Endothelial cell of hepatic sinusoid (primary cell): ENCODE results near the gene MARCOL.

Source experiments
- in situ Hi-C: cut with HindIII; loops from 2 replicates; pipeline ENCODE4 v1.10.0; 2017; ENCODE audit warnings: low sequenced_read_pairs

MARCOL gene, protein sequence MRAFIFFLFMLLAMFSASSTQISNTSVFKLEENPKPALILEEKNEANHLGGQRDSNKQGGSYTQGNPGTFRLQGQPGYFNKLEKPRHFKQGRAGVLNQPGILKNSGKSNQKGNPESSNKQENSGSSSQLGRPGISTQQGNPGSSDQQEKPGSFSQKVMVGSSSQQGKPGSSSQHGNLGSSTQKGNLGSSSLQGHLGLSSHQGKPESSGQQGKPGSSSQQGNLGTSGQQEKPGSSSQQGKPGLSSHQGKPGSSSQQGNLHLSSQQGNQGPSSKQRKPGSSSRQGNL

DNA sequence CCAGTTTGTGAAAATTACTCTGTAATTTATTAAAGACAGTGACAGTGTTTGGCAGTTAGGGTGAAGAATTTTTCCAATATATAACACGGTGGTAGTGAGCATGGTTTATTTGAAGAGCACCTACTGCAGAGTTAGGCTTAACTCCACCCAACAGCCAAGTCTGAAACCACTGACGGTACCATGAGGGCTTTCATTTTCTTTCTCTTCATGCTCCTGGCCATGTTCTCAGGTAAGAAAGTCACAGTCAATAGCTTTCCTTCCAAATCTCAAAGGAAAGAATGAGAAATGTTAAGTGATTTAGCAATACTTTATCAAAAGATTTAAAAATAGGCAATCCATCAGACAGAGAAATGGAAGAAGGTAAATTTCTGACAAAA, at the start of gene MARCOL:
Gene MARCOL, plus strand, starts transcription at position 108 of the 377 bp plus-strand sequence. Its CDS starts 73 bp downstream, at position 181.
- in situ Hi-C loops = no loop called here

DNA sequence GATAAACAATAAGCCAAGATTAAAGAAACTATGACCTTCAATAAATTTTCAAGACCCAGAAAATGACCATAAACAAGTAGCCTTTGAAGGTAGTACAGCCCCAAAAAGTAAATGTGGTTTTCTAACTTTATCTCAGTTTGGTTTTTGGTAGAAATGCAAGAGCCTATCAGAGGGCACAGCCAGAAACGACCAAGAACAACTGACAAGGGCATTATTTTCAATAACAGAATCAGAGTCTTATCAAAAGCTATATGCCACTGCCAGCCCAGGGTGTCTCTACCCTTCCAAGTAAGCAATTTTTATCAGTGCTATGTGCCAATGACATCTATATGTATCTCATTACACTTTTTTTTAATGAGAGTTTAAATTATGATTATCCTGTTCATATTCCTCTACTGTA, 47.3 kb upstream of the MARCOL start:
- in situ Hi-C loops = loop anchor here (25.0 kb wide), 1 partner anchor 896 kb away; no protein-coding TSS in a partner anchor

DNA sequence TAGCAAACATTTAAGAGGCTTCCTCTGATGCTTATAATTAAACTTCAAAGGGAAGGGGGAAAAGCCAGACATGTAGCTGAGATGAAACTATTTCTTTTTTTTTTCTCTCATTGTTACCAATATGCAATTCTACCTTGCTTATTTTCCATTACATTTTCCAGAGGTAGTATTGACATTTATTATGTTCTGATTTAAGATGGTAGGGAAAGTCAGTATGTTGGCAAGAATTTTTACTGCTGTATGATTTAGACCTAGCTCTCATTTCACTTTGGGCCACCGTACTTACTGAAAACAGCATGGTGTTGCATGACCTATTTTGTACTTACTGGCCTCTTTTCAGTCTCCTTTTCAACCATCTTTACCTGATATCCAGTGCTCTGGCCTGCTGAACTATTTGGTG, 45.1 kb upstream of the MARCOL start:
- in situ Hi-C loops = loop anchor here (25.0 kb wide), 1 partner anchor 894 kb away; no protein-coding TSS in a partner anchor

DNA sequence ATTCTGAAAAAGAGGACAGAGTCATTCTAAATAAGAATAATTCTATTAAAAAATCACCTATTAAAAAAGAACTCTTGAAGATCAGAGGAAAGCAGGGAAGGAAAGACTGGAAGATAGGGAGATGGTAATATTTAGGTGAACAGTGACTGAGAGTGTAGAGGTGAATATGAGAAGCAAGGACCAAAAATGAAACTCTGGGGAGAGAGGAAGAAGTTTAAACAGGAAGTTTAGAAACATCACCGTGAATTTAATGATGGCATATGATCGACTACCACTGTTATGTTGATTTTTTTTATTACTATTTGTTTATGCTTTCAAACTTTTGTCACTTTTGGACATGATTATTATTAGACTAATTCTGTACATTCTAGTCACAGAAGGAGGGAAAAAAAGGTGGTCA, 37.2 kb upstream of the MARCOL start:
- in situ Hi-C loops = no loop called here

DNA sequence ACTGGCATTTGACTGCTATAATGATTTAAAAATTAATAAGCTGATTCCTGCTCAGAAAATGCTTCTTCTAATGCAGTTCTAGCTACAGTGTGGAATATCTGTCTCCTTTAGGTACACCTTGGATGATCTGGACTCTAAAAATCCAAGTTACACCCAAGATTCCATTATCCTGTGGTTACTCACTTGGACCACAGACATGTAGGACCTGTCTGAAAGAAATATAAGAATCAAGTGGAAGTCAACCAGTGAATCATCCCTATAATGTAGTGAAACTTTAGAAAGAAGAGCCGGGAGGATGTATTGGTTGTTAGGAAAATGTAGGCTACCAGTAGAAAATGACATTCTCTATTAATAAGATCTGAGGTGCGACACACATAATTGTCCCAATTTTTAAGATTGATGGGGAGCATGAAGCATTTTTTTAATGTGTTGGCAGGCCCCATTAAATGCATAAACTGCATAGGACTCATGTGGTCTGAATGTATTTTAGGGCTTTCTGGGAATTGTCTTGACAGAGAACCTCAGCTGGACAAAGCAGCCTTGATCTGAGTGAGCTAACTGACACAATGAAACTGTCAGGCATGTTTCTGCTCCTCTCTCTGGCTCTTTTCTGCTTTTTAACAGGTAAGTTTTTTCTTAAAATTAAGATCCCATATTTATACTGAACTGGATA, 35.7 kb upstream of the MARCOL start, which contains the start of gene SPINK6:
Gene SPINK6, plus strand, starts transcription at position 512 of the 673 bp plus-strand sequence. Its CDS starts 55 bp downstream, at position 567.
- in situ Hi-C loops = no loop called here

DNA sequence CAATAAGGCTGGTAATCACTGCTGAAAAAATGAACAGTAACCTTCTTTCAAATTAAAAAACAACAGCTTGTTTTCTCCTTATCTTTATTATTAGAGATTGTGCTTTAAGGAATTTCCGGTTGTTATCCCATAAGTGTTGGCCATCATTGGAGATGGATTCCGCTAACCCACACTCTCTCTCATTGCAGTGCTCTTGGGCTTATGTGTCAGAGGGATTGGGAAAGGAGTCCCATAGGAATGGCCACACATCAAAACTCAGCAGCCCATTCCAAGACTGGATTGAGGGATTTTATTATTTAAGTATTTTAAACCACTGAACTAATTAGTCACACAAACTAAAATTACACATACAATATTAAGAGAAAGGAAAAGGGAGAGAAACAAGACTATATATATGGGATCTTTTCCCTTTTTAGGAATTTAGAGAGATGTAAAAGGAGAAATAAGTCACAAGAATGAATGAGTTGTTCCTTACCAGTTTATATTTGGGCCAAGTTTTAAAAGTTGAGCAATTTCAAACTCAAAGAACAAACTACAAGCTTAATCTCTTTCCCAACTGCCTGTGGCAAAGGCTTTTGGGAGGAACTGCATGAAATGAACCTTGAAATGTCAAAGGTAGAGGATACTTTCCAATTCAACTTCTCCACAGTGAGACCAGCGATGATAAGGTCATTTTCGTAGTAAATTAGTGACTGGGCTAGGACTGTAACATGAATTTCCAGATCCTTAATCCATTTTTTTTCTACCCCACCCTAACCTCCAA, 33.1 kb upstream of the MARCOL start:
- in situ Hi-C loops = no loop called here

DNA sequence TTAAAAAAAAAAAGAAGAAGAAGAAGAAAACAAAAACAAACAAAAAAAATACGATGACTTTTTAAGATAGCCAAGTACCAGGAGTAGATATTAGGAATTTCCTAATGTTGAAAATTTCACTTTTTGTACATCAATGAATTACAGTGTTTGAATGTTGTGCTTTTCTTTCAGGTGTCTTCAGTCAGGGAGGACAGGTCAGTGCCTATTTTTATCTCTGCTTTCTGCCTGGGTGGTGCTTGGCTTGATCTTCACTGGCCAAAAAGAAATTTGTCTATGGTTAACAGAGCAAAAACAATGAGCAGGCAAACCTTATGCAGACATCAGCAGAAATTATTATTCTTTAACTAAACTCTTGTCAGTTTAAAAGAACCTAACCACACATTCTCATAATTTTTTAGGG, 32.5 kb upstream of the MARCOL start:
- in situ Hi-C loops = no loop called here

DNA sequence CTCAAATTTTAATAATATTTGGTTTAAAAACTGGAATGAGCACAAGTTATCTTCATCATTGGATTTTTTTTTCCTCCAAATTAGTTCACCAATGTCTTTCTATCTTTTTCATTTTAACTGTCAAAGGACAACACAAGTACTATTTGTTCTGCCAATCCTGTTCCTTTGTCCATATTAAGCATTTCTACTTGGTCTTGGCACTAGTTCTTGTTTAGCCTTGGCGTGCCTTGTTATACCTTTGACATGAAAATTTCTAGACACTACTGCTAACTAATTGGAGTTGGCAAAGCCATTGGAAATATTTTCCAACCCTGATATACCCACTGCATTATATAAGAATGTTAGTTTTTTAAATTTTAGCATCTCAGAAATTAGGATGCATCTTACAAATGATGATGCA, 31.7 kb upstream of the MARCOL start:
- in situ Hi-C loops = no loop called here

DNA sequence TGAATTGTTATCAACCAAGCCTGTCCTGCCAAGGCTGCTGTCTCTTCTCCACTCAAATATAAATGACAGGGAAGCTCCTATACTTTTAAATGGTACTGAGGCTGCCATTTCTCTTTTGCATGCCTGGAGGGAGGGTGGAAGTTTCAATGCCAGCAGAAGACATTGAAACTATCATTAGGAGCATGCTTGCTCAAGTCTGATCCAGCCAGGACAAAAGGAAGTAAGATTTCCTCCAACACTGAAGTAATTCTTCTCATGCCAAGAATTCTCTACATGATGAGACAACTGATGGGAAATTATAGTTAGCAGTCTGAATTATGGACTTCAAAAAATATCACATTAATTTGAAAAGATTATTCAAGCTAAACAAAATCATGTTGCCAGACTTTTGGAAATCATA, 30.1 kb upstream of the MARCOL start:
- in situ Hi-C loops = no loop called here

DNA sequence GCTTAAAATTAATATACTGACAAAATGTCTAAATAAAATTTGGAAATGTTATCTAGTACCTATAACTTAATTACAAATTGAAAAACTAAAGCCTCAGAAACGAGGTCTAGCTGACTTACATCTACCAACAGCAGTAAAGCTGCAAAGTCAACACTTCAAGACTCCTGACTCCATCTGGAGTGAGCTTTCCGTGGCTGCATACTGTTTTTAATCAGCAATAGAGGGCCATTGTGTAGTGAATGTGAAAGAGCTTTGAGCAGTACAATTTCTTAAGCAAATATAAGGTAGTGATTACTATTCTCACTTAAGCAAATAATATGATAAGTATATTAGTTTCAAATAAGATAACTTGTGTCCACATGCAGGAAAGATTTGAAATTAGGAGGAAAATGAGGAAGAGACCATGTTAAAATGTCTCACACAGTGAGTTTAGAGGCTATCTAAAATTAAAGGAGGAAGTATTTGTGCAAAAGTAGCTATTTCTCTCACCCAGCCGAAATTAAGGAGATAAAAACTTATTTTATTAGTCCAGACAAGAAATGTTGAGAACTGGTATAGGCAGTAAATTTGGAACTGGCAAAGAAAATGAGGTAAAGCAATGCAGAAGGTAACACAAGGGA, 29.1 kb upstream of the MARCOL start:
- in situ Hi-C loops = no loop called here

DNA sequence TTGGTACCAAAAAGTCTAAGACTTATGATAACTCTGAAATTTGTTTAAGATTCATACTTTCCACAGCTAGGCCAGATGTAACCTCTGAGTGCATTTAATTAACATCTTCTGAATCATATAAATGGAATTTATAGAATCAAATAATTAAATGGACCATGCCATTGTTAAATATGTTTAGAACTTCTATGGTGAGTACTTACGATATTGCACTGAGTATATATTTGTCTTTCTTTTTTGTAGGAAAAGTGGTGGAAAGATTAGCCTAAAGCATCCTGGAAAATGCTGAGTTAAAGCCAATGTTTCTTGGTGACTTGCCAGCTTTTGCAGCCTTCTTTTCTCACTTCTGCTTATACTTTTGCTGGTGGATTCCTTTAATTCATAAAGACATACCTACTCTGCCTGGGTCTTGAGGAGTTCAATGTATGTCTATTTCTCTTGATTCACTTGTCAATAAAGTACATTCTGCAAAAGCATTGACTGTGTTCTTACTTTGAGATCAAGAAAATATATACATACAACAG, 23.6 kb upstream of the MARCOL start:
- in situ Hi-C loops = no loop called here

DNA sequence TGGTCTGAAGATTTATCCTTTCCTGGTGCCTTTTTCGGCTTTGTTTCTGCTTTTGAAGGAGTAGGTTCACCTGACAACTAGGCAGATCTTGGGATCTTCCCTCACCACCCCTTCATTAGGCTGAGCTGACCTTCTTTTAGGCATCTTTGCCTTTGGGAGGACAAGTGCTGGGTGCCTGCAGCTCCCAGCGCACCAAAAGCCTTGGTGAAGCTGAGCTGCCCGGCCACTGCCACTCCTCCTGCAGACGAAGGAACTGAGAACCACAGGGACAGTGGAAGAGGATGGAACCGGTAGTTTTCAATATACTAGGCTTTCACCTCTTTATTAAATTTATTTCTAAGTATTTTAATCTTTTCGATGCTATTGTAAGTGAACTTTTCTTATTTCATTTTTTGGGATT, 16.8 kb upstream of the MARCOL start:
- in situ Hi-C loops = no loop called here

DNA sequence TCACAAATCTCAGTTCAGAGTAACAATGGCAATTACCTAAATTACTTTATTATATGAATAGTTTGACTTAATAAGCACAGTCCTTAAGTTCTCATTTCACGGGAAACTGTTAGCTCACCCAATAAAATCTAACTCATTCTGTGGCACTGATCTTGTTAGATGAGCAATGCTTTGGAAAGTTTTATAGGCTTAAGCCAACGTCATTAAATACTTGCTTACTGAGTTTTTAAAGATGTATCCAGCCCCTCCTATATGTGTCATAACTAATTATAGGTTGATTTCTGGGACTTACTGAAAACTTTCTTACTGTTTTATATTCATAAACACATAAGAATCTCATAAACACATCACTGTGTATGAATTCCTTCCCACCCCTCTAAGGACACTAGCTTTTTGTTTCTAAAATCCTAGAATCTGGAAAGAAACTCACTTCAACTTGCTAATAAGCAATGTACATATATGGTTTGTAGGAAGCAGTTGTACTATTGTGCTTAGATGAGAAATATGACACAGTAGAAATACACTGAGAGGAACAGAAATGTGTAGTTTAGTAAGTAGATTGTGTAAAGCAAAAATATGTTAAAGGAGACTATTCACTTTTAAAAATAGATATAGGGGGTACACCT, 14.1 kb upstream of the MARCOL start:
- in situ Hi-C loops = no loop called here

DNA sequence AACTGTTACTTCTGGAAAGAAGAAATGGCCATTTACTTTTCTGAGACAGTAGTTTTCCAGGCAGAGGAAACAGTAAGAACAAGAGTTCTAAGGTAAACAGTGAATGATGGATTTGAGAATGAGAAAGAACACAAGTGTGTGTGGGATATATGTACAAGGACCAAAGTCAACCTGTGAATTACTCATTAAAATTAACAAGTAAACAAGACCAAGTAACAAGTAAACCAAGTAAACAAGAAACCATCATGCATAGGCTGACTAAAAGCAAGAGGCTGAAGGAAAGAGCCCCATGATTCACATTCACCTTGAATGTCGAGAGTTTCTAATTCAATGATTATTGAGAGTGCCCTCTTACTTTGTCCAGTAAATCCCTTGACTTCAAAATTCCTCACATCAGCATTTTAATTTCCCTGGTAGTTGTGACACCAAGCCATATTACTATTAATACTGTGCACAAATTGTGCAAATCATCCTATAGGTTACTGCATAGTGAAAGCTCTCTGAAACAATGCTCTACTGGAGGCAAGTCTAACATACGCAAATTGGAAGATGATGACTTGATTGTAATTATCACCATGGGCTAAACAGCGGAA, 9.8 kb upstream of the MARCOL start:
- in situ Hi-C loops = no loop called here

DNA sequence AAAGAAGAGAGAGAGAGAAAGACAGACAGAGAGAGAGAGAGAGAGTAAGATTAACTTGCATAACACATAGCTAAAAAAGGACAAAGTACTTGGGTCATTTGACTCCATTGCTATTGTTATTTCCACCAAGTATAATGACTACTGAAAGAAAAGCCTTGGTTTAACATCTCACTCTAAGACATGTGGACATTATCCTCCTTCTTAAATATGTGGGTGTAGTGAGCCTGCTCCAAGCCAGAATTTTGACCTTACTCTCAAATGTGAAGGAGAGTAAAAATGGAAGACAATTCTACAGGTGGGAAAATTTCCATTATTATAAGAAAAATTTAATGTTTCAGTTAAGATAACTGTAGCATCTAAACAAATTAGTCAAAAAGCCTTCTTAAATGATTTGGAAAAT, 8.5 kb upstream of the MARCOL start:
- in situ Hi-C loops = no loop called here

DNA sequence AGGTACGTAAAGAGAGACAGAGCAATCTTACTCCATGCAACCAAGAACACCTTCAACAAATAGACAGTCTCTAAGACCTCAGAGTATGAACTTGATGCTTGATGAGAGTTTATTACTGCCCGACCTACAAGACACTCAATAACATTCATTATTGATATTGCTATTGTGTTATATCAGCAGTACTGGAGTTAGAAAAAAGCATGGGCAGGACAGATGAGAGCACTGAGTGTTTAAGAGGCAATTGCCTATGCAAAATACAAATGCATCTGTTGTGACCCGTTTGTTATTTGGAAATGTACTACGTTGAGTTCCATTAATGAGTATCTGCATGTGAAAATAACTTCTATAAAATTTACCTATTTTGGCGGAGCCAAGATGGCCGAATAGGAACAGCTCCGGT, 8.1 kb upstream of the MARCOL start:
- in situ Hi-C loops = no loop called here

DNA sequence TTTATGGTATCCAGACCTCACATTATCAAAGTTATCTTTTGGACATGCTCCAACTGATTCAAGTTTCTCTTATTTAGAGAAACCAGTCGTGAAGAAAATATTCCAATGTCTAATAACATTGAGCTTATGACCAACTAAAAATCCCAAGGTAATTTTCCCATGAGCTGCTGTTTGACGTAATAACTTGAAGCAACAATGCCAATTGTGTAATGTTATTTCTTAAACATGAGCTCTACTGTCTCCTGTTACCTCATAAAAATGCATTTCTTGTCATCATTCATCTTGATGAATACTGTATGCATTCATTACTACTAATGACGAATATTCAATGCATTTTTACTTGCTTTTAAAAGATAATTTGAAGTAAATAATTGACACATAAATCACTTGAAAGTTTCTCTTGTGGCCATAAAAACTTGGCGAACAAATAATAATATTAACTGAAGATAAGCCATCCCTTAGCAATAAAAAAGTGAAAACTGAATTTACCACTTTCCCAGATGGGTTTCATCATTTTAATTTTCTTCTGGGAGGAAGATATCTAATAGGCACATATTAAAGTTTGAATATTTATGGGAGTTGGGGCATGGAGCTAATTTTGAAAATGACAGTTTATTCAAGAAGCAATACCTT, 424 bp upstream of the MARCOL start:
- in situ Hi-C loops = no loop called here

DNA sequence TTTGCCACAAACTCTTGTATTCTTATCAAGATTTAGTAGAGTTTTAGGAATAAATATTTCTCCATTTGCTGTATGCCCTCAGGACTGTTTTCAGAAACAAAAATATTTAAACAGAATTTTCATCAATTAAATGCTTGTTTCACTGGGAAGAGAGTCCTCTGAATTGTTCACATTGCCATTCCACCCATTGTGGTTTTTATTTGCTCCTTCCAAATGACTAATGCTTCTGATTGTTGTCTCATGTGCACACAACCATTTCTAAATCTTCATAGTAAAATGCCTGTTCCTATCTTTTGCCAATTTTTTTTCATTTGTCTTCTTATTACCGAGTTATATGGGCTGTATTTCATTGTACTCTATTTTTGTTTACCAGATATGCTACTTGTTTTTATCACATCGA, 10.6 kb downstream of the MARCOL start:
- in situ Hi-C loops = no loop called here

DNA sequence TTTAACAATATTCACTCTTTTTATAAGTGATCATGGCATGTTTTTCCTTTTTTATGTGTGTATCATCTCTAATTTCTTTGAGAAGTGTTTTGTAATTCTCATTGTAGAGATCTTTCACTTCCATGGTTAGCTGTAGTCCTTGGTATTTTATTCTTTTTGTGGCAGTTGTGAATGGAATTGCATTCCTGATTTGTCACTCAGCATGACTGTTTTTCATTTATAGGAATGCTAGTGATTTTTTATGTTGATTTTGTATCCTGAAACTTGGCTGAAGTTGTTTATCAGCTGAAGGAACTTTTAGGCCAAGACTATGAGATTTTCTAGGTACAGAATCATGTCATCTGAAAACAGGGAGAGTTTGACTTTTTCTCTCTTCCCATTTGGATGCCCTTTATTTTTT, 17.1 kb downstream of the MARCOL start:
- in situ Hi-C loops = no loop called here

DNA sequence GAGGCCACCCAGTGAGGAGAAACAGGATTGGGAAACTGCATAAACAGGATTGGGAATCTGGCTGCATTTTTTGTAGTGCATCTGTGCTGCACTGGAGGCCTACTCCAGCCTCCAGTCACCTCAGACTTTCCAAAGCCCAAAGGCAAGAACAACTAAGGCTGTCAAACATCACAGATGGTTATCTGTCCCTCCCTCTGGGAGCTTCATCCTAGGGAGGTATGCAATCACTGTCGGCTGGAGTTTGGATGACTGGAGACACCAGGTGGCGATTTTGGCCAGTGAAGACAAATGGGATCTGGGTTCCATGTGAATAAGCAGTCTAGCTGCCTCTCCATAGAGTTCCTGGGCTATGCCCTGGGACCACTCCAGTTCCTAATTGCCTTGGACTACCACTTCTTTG, 21.0 kb downstream of the MARCOL start:
- in situ Hi-C loops = no loop called here
